ENCODE results near the gene ARAP2.

DNA sequence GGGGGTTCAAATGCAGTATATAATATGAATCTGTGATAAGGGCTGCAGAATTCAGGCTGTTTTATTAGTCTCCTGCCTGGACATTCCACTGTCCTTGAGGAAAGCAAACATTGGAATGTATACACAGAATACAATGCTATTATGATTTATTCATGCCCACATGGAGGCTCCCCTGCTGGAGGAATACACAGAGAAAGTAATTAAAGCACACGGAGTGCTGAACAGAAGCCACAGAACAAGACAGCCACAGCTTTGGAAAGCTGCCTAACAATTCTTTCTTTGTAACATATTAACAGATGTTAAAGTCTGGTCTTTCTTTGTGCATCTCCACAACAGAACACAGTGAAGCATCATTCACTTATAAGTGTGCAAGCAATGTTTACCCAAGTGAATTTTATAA, 155.8 kb downstream of the ARAP2 start:
- TF ChIP-seq, protein P1, sequence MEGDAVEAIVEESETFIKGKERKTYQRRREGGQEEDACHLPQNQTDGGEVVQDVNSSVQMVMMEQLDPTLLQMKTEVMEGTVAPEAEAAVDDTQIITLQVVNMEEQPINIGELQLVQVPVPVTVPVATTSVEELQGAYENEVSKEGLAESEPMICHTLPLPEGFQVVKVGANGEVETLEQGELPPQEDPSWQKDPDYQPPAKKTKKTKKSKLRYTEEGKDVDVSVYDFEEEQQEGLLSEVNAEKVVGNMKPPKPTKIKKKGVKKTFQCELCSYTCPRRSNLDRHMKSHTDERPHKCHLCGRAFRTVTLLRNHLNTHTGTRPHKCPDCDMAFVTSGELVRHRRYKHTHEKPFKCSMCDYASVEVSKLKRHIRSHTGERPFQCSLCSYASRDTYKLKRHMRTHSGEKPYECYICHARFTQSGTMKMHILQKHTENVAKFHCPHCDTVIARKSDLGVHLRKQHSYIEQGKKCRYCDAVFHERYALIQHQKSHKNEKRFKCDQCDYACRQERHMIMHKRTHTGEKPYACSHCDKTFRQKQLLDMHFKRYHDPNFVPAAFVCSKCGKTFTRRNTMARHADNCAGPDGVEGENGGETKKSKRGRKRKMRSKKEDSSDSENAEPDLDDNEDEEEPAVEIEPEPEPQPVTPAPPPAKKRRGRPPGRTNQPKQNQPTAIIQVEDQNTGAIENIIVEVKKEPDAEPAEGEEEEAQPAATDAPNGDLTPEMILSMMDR (IDR thresholded peaks at IDR 0.05), result no peak
- no peak for TF ChIP-seq POLR2A (IDR thresholded peaks at IDR 0.05)
